ENCODE results near the gene RGS3.

RGS3 gene

DNA sequence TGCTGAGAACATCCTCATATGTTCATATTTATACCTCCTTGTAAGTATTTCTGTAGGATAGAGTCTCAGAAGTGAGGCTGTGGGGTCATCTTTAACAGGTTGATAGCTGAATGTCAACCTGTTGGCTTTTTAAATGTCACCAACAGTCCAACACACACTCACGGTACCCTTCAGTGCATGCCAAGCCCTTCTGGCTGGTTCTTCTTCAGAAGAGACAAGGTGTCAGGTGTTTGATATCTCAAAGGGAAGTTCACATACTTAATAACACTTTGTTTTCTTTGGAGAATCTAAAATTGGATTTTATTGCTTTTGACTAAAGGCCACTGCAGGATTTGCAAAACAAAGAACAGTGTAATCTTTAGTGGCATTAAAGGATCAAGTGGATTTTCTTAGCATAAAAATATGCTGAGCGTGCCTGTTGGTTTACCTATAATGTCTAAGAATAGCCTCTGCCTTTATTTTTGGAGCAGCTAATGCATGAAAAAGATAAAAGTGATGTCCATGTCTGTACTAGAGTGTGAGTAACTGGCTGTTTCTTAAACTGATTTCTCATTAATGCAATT lies 58.2 kb downstream of the RGS3 start:
- Mint-ChIP-seq H3K36me3 (ENCODE audit: low read depth) (no peaks in the 10 kb centered on the region), H3K27ac (no peak overlapping the region), H3K4me1 (peaks cover 71% of the 10 kb centered on the region), H3K9me3 (no peaks in the 10 kb centered on the region), H3K4me3 (no peak overlapping the region), H3K27me3 (ENCODE audit: low read depth, poor library complexity) (peaks cover 4% of the 10 kb centered on the region)
- TF ChIP-seq, protein P1, sequence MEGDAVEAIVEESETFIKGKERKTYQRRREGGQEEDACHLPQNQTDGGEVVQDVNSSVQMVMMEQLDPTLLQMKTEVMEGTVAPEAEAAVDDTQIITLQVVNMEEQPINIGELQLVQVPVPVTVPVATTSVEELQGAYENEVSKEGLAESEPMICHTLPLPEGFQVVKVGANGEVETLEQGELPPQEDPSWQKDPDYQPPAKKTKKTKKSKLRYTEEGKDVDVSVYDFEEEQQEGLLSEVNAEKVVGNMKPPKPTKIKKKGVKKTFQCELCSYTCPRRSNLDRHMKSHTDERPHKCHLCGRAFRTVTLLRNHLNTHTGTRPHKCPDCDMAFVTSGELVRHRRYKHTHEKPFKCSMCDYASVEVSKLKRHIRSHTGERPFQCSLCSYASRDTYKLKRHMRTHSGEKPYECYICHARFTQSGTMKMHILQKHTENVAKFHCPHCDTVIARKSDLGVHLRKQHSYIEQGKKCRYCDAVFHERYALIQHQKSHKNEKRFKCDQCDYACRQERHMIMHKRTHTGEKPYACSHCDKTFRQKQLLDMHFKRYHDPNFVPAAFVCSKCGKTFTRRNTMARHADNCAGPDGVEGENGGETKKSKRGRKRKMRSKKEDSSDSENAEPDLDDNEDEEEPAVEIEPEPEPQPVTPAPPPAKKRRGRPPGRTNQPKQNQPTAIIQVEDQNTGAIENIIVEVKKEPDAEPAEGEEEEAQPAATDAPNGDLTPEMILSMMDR (IDR thresholded peaks at IDR 0.05), result no peak
- no peak for DNase-seq

DNA sequence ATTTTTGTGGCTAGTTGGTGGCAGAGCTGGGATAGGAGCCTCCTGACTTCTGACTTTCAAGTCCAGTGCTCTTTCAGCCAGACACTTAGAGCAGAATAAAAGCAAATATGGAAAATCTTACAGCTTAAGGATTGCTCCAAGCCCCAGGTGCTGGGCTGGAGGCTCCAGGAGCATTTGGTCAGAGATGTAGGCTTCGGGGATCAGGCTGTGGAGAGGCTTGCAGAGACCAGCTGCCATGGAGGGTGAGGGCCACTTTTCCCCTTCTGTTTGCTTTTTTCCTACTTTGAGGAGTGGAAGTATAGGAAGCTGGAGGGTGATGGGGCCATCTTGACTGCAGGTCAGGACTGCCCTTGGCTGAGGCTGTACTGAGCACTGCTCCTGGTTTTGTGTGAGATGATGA lies 58.9 kb downstream of the RGS3 start:
- Mint-ChIP-seq H3K4me3 (no peak overlapping the region), H3K27ac (no peak overlapping the region), H3K4me1 (peaks cover 71% of the 10 kb centered on the region)

DNA sequence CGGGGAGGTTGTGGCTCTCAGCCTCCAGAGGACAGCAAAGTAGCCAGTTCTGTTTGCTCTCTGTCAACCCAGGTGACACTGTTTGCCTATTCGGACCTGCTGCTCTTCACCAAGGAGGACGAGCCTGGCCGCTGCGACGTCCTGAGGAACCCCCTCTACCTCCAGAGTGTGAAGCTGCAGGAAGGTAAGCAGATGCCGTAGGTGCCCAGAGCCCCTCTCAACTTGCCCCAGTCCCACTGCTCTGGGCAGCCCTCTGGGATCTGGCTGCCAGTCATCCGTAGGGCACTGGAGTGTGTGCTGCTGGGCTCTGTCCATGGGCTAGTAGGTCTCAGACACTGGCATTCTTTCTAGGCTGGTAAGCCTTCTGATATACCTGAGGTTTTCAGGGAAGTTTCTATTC lies 59.3 kb downstream of the RGS3 start:
- H3K27me3 Mint-ChIP-seq (ENCODE audit: low read depth, poor library complexity), result peaks cover 5% of the 10 kb centered on the region
- no peaks in the 10 kb centered on the region for H3K9me3 Mint-ChIP-seq
- H3K4me3 Mint-ChIP-seq, result no peak overlapping the region
- TF ChIP-seq, protein P1 (IDR thresholded peaks at IDR 0.05), result no peak
- no peaks in the 10 kb centered on the region for H3K36me3 Mint-ChIP-seq (ENCODE audit: low read depth)
- DNase-seq, result no peak
- peaks cover 68% of the 10 kb centered on the region for H3K4me1 Mint-ChIP-seq
- H3K27ac Mint-ChIP-seq, result no peak overlapping the region

More for the DNA sequence above, 58.9 kb downstream of the RGS3 start:
- TF ChIP-seq, protein P1 (IDR thresholded peaks at IDR 0.05), result no peak
- Mint-ChIP-seq H3K9me3 (no peaks in the 10 kb centered on the region), H3K27me3 (ENCODE audit: low read depth, poor library complexity) (peaks cover 4% of the 10 kb centered on the region), H3K36me3 (ENCODE audit: low read depth) (no peaks in the 10 kb centered on the region)
- DNase-seq, result no peak

DNA sequence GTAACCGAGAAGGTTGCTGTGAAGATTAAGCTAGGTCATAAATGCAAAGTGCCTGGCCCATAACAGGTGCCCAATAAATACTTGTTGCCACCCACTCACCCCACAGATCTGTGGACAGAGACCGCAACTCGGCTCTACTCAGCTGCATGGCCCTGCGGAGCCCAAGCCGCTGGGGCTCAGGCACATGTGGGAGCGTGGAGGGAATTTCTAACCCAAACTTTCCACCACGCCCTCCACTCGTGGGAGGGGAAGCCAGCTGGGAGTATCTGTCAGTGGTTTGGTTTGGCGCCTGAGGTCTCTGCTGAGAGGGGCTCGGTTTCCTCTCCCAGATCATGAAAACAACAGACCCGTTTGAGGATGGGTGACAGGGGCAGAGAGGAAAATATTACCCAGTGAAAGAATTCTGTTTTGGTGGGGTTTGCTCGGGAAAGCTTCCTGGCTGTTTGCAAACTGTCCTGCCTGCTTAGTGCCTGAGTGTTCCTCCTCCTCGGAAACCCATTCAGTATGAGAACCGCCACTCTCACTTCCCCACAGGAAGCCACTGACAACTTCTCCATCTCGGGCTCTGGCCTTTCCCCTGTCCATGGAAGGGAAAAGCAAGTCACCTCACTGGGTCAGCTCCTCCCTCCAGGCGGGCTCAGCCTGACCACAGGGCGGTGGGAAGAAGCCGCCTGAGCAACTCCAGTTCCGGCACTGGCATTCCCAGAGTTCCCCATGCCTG lies 60.1 kb downstream of the RGS3 start:
- peaks cover 4% of the 10 kb centered on the region for H3K27me3 Mint-ChIP-seq (ENCODE audit: low read depth, poor library complexity)
- DNase-seq, result no peak
- H3K36me3 Mint-ChIP-seq (ENCODE audit: low read depth), result no peaks in the 10 kb centered on the region
- H3K9me3 Mint-ChIP-seq, result no peaks in the 10 kb centered on the region
- H3K4me1 Mint-ChIP-seq, result peaks cover 61% of the 10 kb centered on the region
- H3K4me3 Mint-ChIP-seq, result no peak overlapping the region
- TF ChIP-seq, protein P1 (IDR thresholded peaks at IDR 0.05), result no peak
- H3K27ac Mint-ChIP-seq, result no peak overlapping the region

DNA sequence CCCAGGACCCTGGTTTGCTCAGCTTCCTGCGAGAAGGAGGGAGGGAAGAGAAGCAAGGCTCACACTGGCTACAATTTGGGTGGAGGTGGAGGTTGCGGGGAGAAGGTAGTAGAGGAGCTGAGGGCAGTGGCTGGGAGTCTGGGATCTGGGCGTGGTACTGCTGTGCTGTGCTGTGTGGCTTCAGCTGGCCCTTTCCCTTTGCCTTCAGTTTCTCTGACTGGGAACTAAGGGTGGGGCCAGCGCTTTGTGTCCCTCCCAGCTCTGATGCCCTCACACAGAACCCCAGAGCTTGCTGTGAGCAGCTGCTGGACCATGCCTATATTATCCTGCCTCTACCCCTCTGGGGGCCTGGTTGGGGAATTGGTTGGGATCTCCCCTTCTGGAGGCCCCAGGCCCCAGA lies 60.9 kb downstream of the RGS3 start:
- DNase-seq, result no peak
- Mint-ChIP-seq H3K4me3 (no peak overlapping the region), H3K36me3 (ENCODE audit: low read depth) (no peaks in the 10 kb centered on the region), H3K27ac (no peak overlapping the region), H3K4me1 (peaks cover 52% of the 10 kb centered on the region), H3K9me3 (no peaks in the 10 kb centered on the region), H3K27me3 (ENCODE audit: low read depth, poor library complexity) (peaks cover 4% of the 10 kb centered on the region)
- TF ChIP-seq, protein P1 (IDR thresholded peaks at IDR 0.05), result no peak

DNA sequence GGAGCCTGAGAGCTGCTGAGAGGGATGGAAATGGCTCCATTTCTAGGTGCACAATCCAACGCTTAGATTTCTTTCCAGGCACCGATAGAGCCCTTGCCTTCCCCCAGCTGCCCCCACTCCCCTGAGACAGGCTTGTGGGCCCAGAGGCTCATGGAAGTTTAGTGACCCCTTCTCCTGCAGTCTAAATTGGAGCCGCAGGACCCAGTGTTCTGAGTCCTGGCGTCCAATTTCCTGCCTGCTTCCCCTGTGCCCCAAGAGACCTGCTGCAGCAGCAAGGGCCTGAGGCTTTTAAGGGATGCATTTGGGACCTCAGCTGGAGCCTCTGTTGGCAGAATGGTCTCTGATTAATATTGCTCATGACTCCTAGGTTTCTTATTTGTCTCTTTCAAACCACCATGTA lies 61.7 kb downstream of the RGS3 start:
- H3K9me3 Mint-ChIP-seq, result no peaks in the 10 kb centered on the region
- H3K4me3 Mint-ChIP-seq, result no peak overlapping the region
- H3K36me3 Mint-ChIP-seq (ENCODE audit: low read depth), result no peaks in the 10 kb centered on the region
- DNase-seq, result no peak
- H3K4me1 Mint-ChIP-seq, result peaks cover 50% of the 10 kb centered on the region
- TF ChIP-seq, protein P1 (IDR thresholded peaks at IDR 0.05), result no peak
- H3K27me3 Mint-ChIP-seq (ENCODE audit: low read depth, poor library complexity), result peaks cover 4% of the 10 kb centered on the region
- no peak overlapping the region for H3K27ac Mint-ChIP-seq
